LNCAP (cell line): ENCODE data around the gene MRPS27.

Experiments
- CTCF ChIP-seq: fragments of 450-650 bp; IDR thresholded peaks from 2 replicates; pipeline ENCODE4 v1.5.1; 2017; ENCODE audit warnings: mild to moderate bottlenecking

Gene MRPS27

DNA sequence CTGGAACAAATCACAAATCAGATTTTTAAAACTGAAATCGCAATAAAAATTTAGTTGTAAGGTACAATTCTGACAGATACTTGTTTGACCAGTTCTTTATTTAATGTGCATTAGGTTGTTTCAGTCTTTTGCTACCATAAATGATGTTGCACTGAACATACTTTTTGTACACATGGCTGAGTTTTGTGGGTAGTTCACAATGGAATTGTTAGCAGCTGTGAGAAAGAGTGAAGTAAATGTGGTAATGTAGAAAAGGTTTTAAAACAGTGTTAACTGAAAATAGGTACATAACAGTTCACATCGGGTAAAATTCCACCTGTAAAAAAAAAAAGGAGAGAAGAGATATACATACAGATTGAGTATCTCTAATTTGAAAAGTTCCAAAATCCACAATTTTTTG is 25.6 kb downstream of the MRPS27 start:
- no peak for TF ChIP-seq CTCF

DNA sequence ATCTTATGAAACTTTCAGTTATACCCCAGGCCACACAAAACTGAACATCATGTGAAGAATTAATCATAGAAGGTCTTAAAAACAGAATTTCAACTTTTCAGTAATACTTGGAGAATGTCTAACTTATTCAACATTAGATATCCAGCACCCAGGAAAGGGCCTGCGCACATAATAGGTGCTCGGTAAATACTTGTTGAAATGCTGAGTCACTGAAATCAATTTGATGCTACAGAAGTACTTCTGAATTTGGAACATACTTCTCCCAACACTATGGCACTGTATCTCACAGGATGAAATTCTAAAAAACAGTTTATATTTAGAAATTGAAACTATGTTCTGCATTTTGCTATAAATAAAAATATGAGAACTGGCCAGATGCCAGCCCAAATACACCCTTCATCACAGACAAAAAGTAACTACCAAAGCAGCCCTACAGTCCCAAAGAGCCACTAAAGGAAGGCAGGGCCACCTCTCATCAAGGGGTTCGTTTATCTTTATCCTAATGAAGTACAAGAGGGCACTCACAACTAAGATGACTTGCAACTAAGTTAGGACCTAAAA is 26.5 kb downstream of the MRPS27 start:
- TF ChIP-seq CTCF, result no peak

DNA sequence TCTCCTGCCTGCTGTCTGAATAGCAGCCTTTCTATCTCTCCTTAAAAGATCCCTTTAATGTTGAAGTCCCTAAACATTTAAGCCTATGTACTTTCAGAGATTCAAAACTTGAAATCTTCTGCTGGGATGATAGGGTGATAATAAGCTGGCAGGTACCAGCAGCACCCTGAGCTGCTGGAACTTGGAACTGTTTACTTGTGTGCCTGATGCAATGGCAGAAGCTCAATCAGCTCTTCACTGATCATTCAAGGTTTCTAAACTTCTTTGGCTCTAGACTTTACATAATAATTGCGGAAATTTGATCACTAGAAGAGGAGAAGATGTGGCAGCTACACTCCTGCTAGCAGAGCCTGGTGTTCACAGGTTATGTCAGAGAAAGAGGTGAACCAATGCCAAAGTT is 27.6 kb downstream of the MRPS27 start:
- no peak for TF ChIP-seq CTCF

DNA sequence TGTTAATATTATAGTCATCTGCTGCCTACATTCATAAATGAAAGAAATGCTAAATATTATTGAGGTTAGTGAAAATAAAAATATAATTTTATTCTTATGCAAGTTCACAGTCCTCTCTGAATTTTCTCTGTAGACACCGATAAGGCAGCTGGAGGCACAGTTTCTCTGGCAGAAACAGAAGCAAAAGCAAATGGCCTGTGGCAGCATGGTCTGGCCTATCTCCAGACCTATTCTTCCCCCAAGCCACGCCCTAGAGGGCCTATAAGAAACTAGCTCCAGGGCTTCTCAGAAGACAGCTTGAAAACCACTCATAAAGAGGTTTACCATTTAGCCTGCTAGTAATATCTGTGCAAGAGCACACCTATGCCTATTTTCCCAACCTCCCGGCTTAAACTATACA is 28.4 kb downstream of the MRPS27 start:
- no peak for TF ChIP-seq CTCF

DNA sequence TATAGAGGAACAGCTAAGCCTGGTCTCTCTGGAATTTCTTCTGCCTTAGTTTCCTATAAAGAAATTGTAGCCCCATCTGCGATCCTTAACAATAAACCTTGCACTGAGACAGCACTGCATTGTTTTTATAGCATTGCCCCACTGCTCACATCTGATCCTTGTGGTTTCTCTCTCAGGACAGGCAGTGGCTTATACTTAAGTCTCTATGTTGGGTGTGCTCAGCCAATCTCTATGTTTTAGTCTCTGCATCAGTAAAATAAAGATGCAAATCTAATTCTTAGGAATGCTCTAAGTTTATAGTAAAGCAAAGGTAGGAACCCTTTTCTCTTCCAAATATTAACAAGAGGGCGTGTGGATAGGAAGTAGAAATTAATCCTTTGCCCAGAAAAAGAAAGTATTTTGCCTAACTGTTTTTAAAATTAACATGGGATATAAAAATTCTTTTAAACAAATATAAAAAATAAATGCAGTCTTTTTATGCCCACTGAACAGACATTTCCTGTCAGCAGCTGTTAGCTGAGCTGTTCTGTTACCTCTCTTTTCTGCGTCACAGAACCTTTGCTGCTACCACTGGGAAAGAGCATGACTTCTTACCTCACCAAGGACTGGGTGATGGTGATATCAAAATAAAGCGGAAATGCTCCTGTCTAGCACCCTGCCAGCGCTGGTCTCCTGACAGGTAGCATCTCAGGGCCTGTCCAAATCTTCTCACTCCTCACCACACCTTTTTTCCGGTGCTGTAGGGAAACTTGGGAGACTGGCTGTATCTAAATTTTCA is 29.5 kb downstream of the MRPS27 start:
- no peak for TF ChIP-seq CTCF

- TF ChIP-seq CTCF, result no peak
Measured at GRCh38 chr5:72288924-72289323, 31.1 kb downstream of the MRPS27 start.

DNA sequence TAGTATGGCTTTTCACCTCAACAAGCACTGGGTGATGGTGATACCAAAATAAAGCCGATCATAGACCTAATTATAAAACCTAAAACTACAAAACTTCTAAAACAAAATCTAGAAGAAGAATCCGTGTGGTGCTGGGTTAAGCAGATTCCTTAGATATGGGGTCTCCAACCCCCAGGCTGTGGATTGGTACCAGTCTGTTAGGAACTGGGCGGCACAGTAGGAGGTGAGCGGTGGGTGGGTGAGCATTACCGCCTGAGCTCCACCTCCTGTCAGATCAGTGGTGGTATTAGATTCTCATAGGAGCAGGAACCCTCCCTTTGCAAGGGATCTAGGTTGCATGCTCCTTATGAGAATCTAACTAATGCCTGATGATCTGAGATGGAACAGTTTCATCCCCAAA is 33.2 kb downstream of the MRPS27 start:
- no peak for TF ChIP-seq CTCF
